Measurements from ENCODE around the gene STEAP3.

DNA sequence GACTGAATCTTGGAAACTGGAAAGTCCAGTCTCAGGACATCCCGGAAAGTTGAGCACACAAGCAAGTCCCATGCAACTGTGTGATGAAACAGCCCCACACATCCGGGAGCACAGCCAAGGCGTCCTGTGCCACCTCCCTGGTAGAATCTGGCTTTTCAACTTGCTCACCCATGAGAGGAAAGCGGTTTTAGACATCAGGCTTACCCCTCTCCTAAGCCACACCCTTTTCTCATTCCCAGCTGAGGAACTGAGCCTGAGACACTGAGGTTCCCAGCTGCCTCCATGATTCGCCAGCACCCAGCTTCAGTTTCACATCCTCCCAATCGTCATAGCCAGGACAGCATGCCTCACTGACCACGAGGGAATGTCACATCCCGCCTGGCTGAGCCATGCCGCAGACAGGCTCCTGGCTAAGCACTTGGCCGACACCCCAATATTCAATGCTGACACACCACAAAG, 60.3 kb downstream of the STEAP3 start:
- TF ChIP-seq, protein P1, sequence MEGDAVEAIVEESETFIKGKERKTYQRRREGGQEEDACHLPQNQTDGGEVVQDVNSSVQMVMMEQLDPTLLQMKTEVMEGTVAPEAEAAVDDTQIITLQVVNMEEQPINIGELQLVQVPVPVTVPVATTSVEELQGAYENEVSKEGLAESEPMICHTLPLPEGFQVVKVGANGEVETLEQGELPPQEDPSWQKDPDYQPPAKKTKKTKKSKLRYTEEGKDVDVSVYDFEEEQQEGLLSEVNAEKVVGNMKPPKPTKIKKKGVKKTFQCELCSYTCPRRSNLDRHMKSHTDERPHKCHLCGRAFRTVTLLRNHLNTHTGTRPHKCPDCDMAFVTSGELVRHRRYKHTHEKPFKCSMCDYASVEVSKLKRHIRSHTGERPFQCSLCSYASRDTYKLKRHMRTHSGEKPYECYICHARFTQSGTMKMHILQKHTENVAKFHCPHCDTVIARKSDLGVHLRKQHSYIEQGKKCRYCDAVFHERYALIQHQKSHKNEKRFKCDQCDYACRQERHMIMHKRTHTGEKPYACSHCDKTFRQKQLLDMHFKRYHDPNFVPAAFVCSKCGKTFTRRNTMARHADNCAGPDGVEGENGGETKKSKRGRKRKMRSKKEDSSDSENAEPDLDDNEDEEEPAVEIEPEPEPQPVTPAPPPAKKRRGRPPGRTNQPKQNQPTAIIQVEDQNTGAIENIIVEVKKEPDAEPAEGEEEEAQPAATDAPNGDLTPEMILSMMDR (conservative IDR thresholded peaks at IDR 0.05; ENCODE audit: low read depth, low read length), result no peak
- TF ChIP-seq EZH2phosphoT487 (IDR thresholded peaks at IDR 0.05; ENCODE audit: borderline replicate concordance, low read length), result no peak
- no peak for TF ChIP-seq EZH2 (IDR thresholded peaks at IDR 0.05; ENCODE audit: low read length, unreplicated experiment)

Data from PC-3 (cell line).